ENCODE results near the gene GPR15. TPM values are rescaled to one million over a fixed set of nuclear protein-coding genes. Genes with fewer than 3 reads are reported as not detected.

Gene GPR15
- total and polyA plus RNA-seq, 10 of the 15 experiments (the other 5 are each of a cell fraction or from before 2014, with no cell fraction given) = 70.7 to 150 (median 115) TPM

GRCh38 chr3:98536456-98537017 is 4.8 kb downstream of the GPR15 start:
- peak; percentile 98 for DNase-seq (ENCODE audit: low read depth, low spot score)
- peaks cover 3 to 4% of the 10 kb centered on the region in 2 experiments; a peak in 3 of 4 replicates for H3K36me3 ChIP-seq (ENCODE audit: control insufficient read depth in 2 of 2, insufficient read depth in 2 of 2, low read length in 1 of 2)
- no TSS peak for BruUV-seq (replicated peaks)
- no peaks in the 10 kb centered on the region for H3K27me3 ChIP-seq (replicated peaks in 1 of 2; ENCODE audit: control insufficient read depth in 2 of 2, insufficient read depth in 2 of 2, low read length in 1 of 2)
- intact Hi-C loops (cut with micrococcal nuclease; ENCODE audit: unreplicated experiment) (loop anchor here (1.0 kb wide), 2 partner anchors 20 to 27 kb away; no protein-coding TSS in a partner anchor), in situ Hi-C loops (cut with MboI) (no loop called here)
- POLR2A ChIA-PET = interaction anchor here (0.5 to 11.8 kb wide), 7 partner anchors 8 to 57 kb away, joined by 3 to 350 read pairs (median 6); partner anchors contain the start of genes CLDND1 and CPOX
- FAIRE-seq = peak; percentile 91
- no peaks in the 10 kb centered on the region for H3K9me3 ChIP-seq (replicated peaks; ENCODE audit: control insufficient read depth, insufficient read depth, low read length)
- peak overlapping the region; percentile 97 for H3K27ac ChIP-seq (ENCODE audit: control insufficient read depth, insufficient read depth)
- H3K79me2 ChIP-seq (ENCODE audit: control insufficient read depth, insufficient read depth, low read length) = peaks cover 94% of the 10 kb centered on the region
- H2AFZ ChIP-seq (ENCODE audit: control insufficient read depth, low read depth, low read length) = no peak overlapping the region
- H3K4me3 ChIP-seq = peak overlapping the region; percentile 74
- peak; percentile 59 for ATAC-seq
- CTCF ChIA-PET = interaction anchor here (1.0 to 6.3 kb wide), 11 partner anchors 9 to 52 kb away, joined by 3 to 40 read pairs (median 6); no protein-coding TSS in a partner anchor
- peak overlapping the region; percentile 94 for H3K9ac ChIP-seq (ENCODE audit: control insufficient read depth, insufficient read depth, low read length)
- SMC1A ChIA-PET (ENCODE audit: uncharacterized antibody, unreplicated experiment) = interaction anchor here (1.0 to 13.1 kb wide), 10 partner anchors 12 to 211 kb away, joined by 4 to 603 read pairs (median 6); partner anchors contain the start of gene CLDND1
- H3K4me1 ChIP-seq (ENCODE audit: control insufficient read depth, insufficient read depth, low read length) = peaks cover 11% of the 10 kb centered on the region; the same call in 1 of the 2 replicates
- RAD21 ChIA-PET (ENCODE audit: unreplicated experiment) = interaction anchor here (0.6 to 13.1 kb wide), 15 partner anchors 8 to 301 kb away, joined by 3 to 511 read pairs (median 4); partner anchors contain the start of genes CLDND1 and CPOX
- WGBS (ENCODE audit: insufficient coverage, insufficient replicate concordance, low lambda C conversion rate, missing lambda C conversion rate) = 0% methylated on average over 6 of the region's 6 CpGs
- peak overlapping the region; percentile 53 for H3K4me2 ChIP-seq (ENCODE audit: control insufficient read depth, insufficient read depth)
- H4K20me1 ChIP-seq (ENCODE audit: control insufficient read depth, insufficient read depth) = no peaks in the 10 kb centered on the region
- TF ChIP-seq FOXK2 (IDR thresholded peaks at IDR 0.05) (no peak), KDM1A (IDR thresholded peaks at IDR 0.05; ENCODE audit: borderline replicate concordance) (no peak), EGR1 (IDR thresholded peaks at IDR 0.05; ENCODE audit: borderline replicate concordance in 1 of 2, low read depth in 2 of 2, low read length in 2 of 2) (no peak), TBL1XR1 (IDR thresholded peaks at IDR 0.05; ENCODE audit: low read depth, low read length) (peak; percentile 87), CBX3 (IDR thresholded peaks at IDR 0.05; ENCODE audit: borderline replicate concordance, low read depth) (no peak), TCF3 (IDR thresholded peaks at IDR 0.05; ENCODE audit: borderline replicate concordance, insufficient read depth, low read depth, low read length) (peak; percentile 88), JUNB (IDR thresholded peaks at IDR 0.05) (peak; percentile 99), ZBTB33 (IDR thresholded peaks at IDR 0.05) (no peak), CEBPB (IDR thresholded peaks at IDR 0.05; ENCODE audit: borderline replicate concordance in 1 of 2, low read depth in 2 of 2, low read length in 2 of 2) (0 out of 4 replicates have a peak, but pooled peaks of 1 of the 2 experiments have one; percentile 72), SKIL (IDR thresholded peaks at IDR 0.05; ENCODE audit: low read depth, poor library complexity, severe bottlenecking) (peak; percentile 94), RAD51 (IDR thresholded peaks at IDR 0.05) (peak; percentile 60), E2F8 (IDR thresholded peaks at IDR 0.05; ENCODE audit: low read depth, partially characterized antibody) (no peak), MTA3 (IDR thresholded peaks at IDR 0.05; ENCODE audit: borderline replicate concordance, low read length) (peak; percentile 93), ZNF24 (IDR thresholded peaks at IDR 0.05) (peak; percentile 84), ZNF207 (IDR thresholded peaks at IDR 0.05; ENCODE audit: borderline replicate concordance) (no peak), BCL11A (IDR thresholded peaks at IDR 0.05; ENCODE audit: low read depth, low read length) (peak; percentile 95), CHD4 (IDR thresholded peaks at IDR 0.05) (no peak), ATF7 (IDR thresholded peaks at IDR 0.05; ENCODE audit: low read depth) (peak; percentile 92)

All from GM12878 (cell line).